ENCODE results near the gene LEPROT.

LEPROT gene

GRCh38 chr1:65416767-65417166, 3.7 kb upstream of the LEPROT start:
- TF ChIP-seq SIN3A (IDR thresholded peaks at IDR 0.05; ENCODE audit: borderline replicate concordance, insufficient read depth, low read length) (no peak), FOXP2 (optimal IDR thresholded peaks at IDR 0.05; ENCODE audit: borderline replicate concordance, extremely low read depth, extremely low read length, insufficient read depth) (no peak), POLR2AphosphoS5 (IDR thresholded peaks at IDR 0.05; ENCODE audit: low read depth, low read length) (no peak), TAF1 (IDR thresholded peaks at IDR 0.05; ENCODE audit: borderline replicate concordance, insufficient read depth, low read length) (no peak), REST (IDR thresholded peaks at IDR 0.05; ENCODE audit: insufficient read depth in 1 of 2, low read depth in 2 of 2, low read length in 2 of 2) (no peak)

GRCh38 chr1:65417729-65418128, 2.7 kb upstream of the LEPROT start:
- no peak for TF ChIP-seq POLR2AphosphoS5 (IDR thresholded peaks at IDR 0.05; ENCODE audit: low read depth, low read length)

- TF ChIP-seq POLR2AphosphoS5 (IDR thresholded peaks at IDR 0.05; ENCODE audit: low read depth, low read length) (no peak), FOXP2 (optimal IDR thresholded peaks at IDR 0.05; ENCODE audit: borderline replicate concordance, extremely low read depth, extremely low read length, insufficient read depth) (no peak), TAF1 (IDR thresholded peaks at IDR 0.05; ENCODE audit: borderline replicate concordance, insufficient read depth, low read length) (no peak), SIN3A (IDR thresholded peaks at IDR 0.05; ENCODE audit: borderline replicate concordance, insufficient read depth, low read length) (no peak), REST (IDR thresholded peaks at IDR 0.05; ENCODE audit: insufficient read depth in 1 of 2, low read depth in 2 of 2, low read length in 2 of 2) (no peak)
Measured at GRCh38 chr1:65418522-65419185, 1.8 kb upstream of the LEPROT start.

- no peak for TF ChIP-seq SIN3A (IDR thresholded peaks at IDR 0.05; ENCODE audit: borderline replicate concordance, insufficient read depth, low read length)
- no peak for TF ChIP-seq REST (IDR thresholded peaks at IDR 0.05; ENCODE audit: insufficient read depth in 1 of 2, low read depth in 2 of 2, low read length in 2 of 2)
- TF ChIP-seq POLR2AphosphoS5 (IDR thresholded peaks at IDR 0.05; ENCODE audit: low read depth, low read length) = no peak
- TF ChIP-seq FOXP2 (optimal IDR thresholded peaks at IDR 0.05; ENCODE audit: borderline replicate concordance, extremely low read depth, extremely low read length, insufficient read depth) = no peak
- no peak for TF ChIP-seq TAF1 (IDR thresholded peaks at IDR 0.05; ENCODE audit: borderline replicate concordance, insufficient read depth, low read length)
Measured at GRCh38 chr1:65419681-65420589, 533 bp upstream of the LEPROT start.

- TF ChIP-seq REST (IDR thresholded peaks at IDR 0.05; ENCODE audit: insufficient read depth in 1 of 2, low read depth in 2 of 2, low read length in 2 of 2) = no peak
- TF ChIP-seq SIN3A (IDR thresholded peaks at IDR 0.05; ENCODE audit: borderline replicate concordance, insufficient read depth, low read length) = no peak
- no peak for TF ChIP-seq POLR2AphosphoS5 (IDR thresholded peaks at IDR 0.05; ENCODE audit: low read depth, low read length)
- TF ChIP-seq FOXP2 (optimal IDR thresholded peaks at IDR 0.05; ENCODE audit: borderline replicate concordance, extremely low read depth, extremely low read length, insufficient read depth) = no peak
- no peak for TF ChIP-seq TAF1 (IDR thresholded peaks at IDR 0.05; ENCODE audit: borderline replicate concordance, insufficient read depth, low read length)
Measured at GRCh38 chr1:65421351-65422025, 1.0 kb downstream of the LEPROT start.

Measured in PFSK-1 (cell line).